ENCODE results near the gene MMP7.

GRCh38 chr11:102493524-102493923, 37.0 kb downstream of the MMP7 start:
- no peak for TF ChIP-seq CTCF (IDR thresholded peaks at IDR 0.05; ENCODE audit: low read length)
- no peak for TF ChIP-seq EZH2 (IDR thresholded peaks at IDR 0.05; ENCODE audit: borderline replicate concordance, low read length)
